ENCODE measurements around the gene FOXA3. TPM values are rescaled to one million over a fixed set of nuclear protein-coding genes. Genes with fewer than 3 reads are reported as not detected.

FOXA3 gene
- total RNA-seq, 1 donor from 2014 or later, result 7.3 TPM

- Histone ChIP-seq H3K27me3 (peaks cover 26% of the 10 kb centered on the region), H4K20me1 (ENCODE audit: low read depth) (peaks cover 22% of the 10 kb centered on the region), H3K79me2 (ENCODE audit: low read depth) (no peaks in the 10 kb centered on the region), H3K4me1 (peaks cover 6% of the 10 kb centered on the region), H3K4me2 (no peak overlapping the region), H3K27ac (no peak overlapping the region), H3F3A (ENCODE audit: low read depth) (peaks cover 16% of the 10 kb centered on the region), H3K9me3 (ENCODE audit: low read depth) (no peaks in the 10 kb centered on the region), H3K9ac (no peak overlapping the region), H3K36me3 (no peaks in the 10 kb centered on the region), H2AFZ (replicated peaks) (no peak overlapping the region), H3K4me3 (no peak overlapping the region)
- TF ChIP-seq CTCF (IDR thresholded peaks at IDR 0.05) (no peak), EZH2phosphoT487 (IDR thresholded peaks at IDR 0.05) (no peak), EZH2 (IDR thresholded peaks at IDR 0.05) (no peak)
- H3K9me3 Mint-ChIP-seq, result no peaks in the 10 kb centered on the region
- peaks cover 22% of the 10 kb centered on the region for H3K36me3 Mint-ChIP-seq
- no peak overlapping the region for H3K27ac Mint-ChIP-seq
- DNase-seq (ENCODE audit: low spot score), result no peak
- no peak overlapping the region for H3K4me3 Mint-ChIP-seq
- peaks cover 7% of the 10 kb centered on the region for H3K27me3 Mint-ChIP-seq (ENCODE audit: insufficient read depth, low read depth)
- H3K4me1 Mint-ChIP-seq, result peaks cover 9% of the 10 kb centered on the region
These were observed 33.2 kb downstream of the FOXA3 start for GRCh38 chr19:45897261-45897812.

GRCh38 chr19:45899253-45899652 is 35.1 kb downstream of the FOXA3 start:
- Histone ChIP-seq H3K9ac (no peak overlapping the region), H3K4me3 (no peak overlapping the region), H2AFZ (replicated peaks) (no peak overlapping the region), H3K4me1 (peaks cover 6% of the 10 kb centered on the region), H3F3A (ENCODE audit: low read depth) (peaks cover 27% of the 10 kb centered on the region), H3K9me3 (ENCODE audit: low read depth) (no peaks in the 10 kb centered on the region), H3K79me2 (ENCODE audit: low read depth) (no peaks in the 10 kb centered on the region), H3K4me2 (no peak overlapping the region), H4K20me1 (ENCODE audit: low read depth) (peaks cover 22% of the 10 kb centered on the region), H3K27ac (no peak overlapping the region), H3K36me3 (no peaks in the 10 kb centered on the region), H3K27me3 (peaks cover 26% of the 10 kb centered on the region)
- Mint-ChIP-seq H3K4me3 (no peak overlapping the region), H3K4me1 (peaks cover 20% of the 10 kb centered on the region), H3K36me3 (peaks cover 22% of the 10 kb centered on the region), H3K27ac (no peak overlapping the region), H3K27me3 (ENCODE audit: insufficient read depth, low read depth) (peaks cover 9% of the 10 kb centered on the region), H3K9me3 (no peaks in the 10 kb centered on the region)
- TF ChIP-seq EZH2phosphoT487 (IDR thresholded peaks at IDR 0.05), result no peak
- no peak for TF ChIP-seq EZH2 (IDR thresholded peaks at IDR 0.05)
- DNase-seq (ENCODE audit: low spot score), result no peak

GRCh38 chr19:45899919-45900589 is 35.9 kb downstream of the FOXA3 start:
- no peaks in the 10 kb centered on the region for H3K9me3 ChIP-seq (ENCODE audit: low read depth)
- no peak overlapping the region for H3K4me2 ChIP-seq
- no peak overlapping the region for H2AFZ ChIP-seq (replicated peaks)
- Mint-ChIP-seq H3K27ac (no peak overlapping the region), H3K4me1 (peaks cover 20% of the 10 kb centered on the region), H3K9me3 (no peaks in the 10 kb centered on the region), H3K27me3 (ENCODE audit: insufficient read depth, low read depth) (peaks cover 9% of the 10 kb centered on the region), H3K4me3 (peak overlapping the region; percentile 67), H3K36me3 (peaks cover 22% of the 10 kb centered on the region)
- no peak overlapping the region for H3K4me3 ChIP-seq
- peaks cover 22% of the 10 kb centered on the region for H4K20me1 ChIP-seq (ENCODE audit: low read depth)
- H3K9ac ChIP-seq, result no peak overlapping the region
- no peak overlapping the region for H3K27ac ChIP-seq
- H3K27me3 ChIP-seq, result peaks cover 26% of the 10 kb centered on the region
- H3K79me2 ChIP-seq (ENCODE audit: low read depth), result no peaks in the 10 kb centered on the region
- no peak for DNase-seq (ENCODE audit: low spot score)
- H3K4me1 ChIP-seq, result peaks cover 6% of the 10 kb centered on the region
- no peaks in the 10 kb centered on the region for H3K36me3 ChIP-seq
- TF ChIP-seq EZH2 (IDR thresholded peaks at IDR 0.05) (no peak), CTCF (IDR thresholded peaks at IDR 0.05) (no peak), EZH2phosphoT487 (IDR thresholded peaks at IDR 0.05) (no peak)
- peaks cover 27% of the 10 kb centered on the region for H3F3A ChIP-seq (ENCODE audit: low read depth)

Measured in neural progenitor cell (in vitro differentiated cells).